Thyroid gland (tissue), 4 donors: ENCODE data around the gene KCNMB4. TPM values are rescaled to one million over a fixed set of nuclear protein-coding genes. Genes with fewer than 3 reads are reported as not detected.

Experiments used
- DNase-seq, 2 donors: peaks; one replicate each; pipeline ENCODE4 v3.0.0-alpha.2; 2019
- H3K27ac ChIP-seq, 3 donors: fragments of 200-600 bp; sonication (generic); 1 replicate in 2 of 3; 2 replicates in 1 of 3; pipeline ENCODE4 v1.5.1; 2016 to 2019; ENCODE audit warnings: mild to moderate bottlenecking in 1 of 3, moderate library complexity in 1 of 3
- H3K27me3 ChIP-seq: fragments of 200-600 bp; sonication (generic); one replicate; pipeline ENCODE4 v1.5.1; 2019
- H3K36me3 ChIP-seq, 2 donors: fragments of 200-600 bp; sonication (generic); one replicate each; pipeline ENCODE4 v1.5.1; 2016 to 2019
- H3K4me1 ChIP-seq, 2 donors: fragments of 200-600 bp; sonication (generic); one replicate each; pipeline ENCODE4 v1.5.1; 2017 to 2019
- H3K4me3 ChIP-seq, 3 donors: fragments of 200-600 bp; sonication (generic); replicated peaks in 1 of 3; 1 replicate in 2 of 3; 2 replicates in 1 of 3; pipeline ENCODE4 v1.5.1; 2016; ENCODE audit warnings: mild to moderate bottlenecking in 1 of 3
- H3K9me3 ChIP-seq: fragments of 200-600 bp; sonication (generic); one replicate; pipeline ENCODE4 v1.5.1; 2017
- CTCF ChIP-seq, 6 experiments: fragments of 200-600 bp in 3 of 6; fragments of 450-650 bp in 3 of 6; sonication (generic) in 3 of 6; IDR thresholded peaks; one replicate each; pipeline ENCODE4 v1.5.1; 2016 to 2019; ENCODE audit warnings: antibody characterized with exemption in 6 of 6, mild to moderate bottlenecking in 2 of 6, inconsistent platforms in 1 of 6, moderate library complexity in 1 of 6
- POLR2A ChIP-seq, 2 donors: fragments of 450-650 bp; IDR thresholded peaks; one replicate each; pipeline ENCODE4 v1.6.1; 2017; ENCODE audit warnings: antibody characterized with exemption in 2 of 2, mild to moderate bottlenecking in 2 of 2, moderate library complexity in 1 of 2
- WGBS, 2 donors: methylation state at CpG; one replicate each; pipeline ENCODE4 v1.1.5; 2017; 5-methylcytosine and 5-hydroxymethylcytosine counted together
- intact Hi-C: fragments of 100-400 bp; cut with DNase I; formaldehyde crosslinking; loops from one replicate; pipeline ENCODE4 v1.15.1; 2023
- total RNA-seq, 4 donors: library from RNA; depleted of rRNA; stranded (reverse); fragments of >200 nt; gene quantifications; one replicate each; pipeline ENCODE4 v1.2.3, GENCODE V29; 2016

Gene KCNMB4
- total RNA-seq, 4 donors from 2014 or later = 2.1 to 5.1 (median 3.8) TPM

DNA sequence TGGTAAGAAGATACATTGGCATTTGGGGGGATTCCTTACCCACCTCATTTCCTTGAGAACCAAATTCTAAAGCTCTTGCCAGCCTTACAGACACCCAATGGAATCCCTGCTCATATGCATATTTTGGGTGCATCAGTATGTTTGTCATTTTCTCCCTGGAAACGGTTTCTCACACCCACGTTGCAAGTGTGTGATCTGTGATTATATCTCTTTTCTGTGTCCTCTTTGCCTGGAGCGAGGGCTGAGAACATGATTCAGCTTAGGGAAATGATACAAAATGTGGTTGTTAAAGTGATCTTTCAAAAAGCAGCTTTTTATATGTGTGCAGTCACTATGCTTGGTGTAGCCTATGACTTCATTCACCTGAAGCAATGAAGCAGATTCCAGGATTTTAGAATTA lies 52.0 kb downstream of the KCNMB4 start:
- TF ChIP-seq CTCF (IDR thresholded peaks at IDR 0.05) = no peak
- TF ChIP-seq POLR2A (IDR thresholded peaks at IDR 0.05) = no peak
- Histone ChIP-seq H3K4me1 (no peaks in the 10 kb centered on the region), H3K36me3 (no peaks in the 10 kb centered on the region), H3K4me3 (no peak overlapping the region), H3K9me3 (no peaks in the 10 kb centered on the region), H3K27me3 (no peaks in the 10 kb centered on the region), H3K27ac (no peak overlapping the region)
- WGBS, 2 donors = 86 to 95% methylated on average over 3 of the region's 3 CpGs
- intact Hi-C loops = no loop called here
- no peak for DNase-seq

- DNase-seq = no peak
- H3K36me3 ChIP-seq = no peaks in the 10 kb centered on the region
- H3K4me1 ChIP-seq = no peaks in the 10 kb centered on the region
- TF ChIP-seq CTCF (IDR thresholded peaks at IDR 0.05) (no peak), POLR2A (IDR thresholded peaks at IDR 0.05) (no peak)
- no peaks in the 10 kb centered on the region for H3K9me3 ChIP-seq
- H3K27me3 ChIP-seq = no peaks in the 10 kb centered on the region
- intact Hi-C loops = no loop called here
- 92 to 96% methylated on average over 8 of the region's 8 CpGs for WGBS, 2 donors
- no peak overlapping the region for H3K4me3 ChIP-seq
- no peak overlapping the region for H3K27ac ChIP-seq
Measured at GRCh38 chr12:70422631-70423030, 56.5 kb downstream of the KCNMB4 start.

DNA sequence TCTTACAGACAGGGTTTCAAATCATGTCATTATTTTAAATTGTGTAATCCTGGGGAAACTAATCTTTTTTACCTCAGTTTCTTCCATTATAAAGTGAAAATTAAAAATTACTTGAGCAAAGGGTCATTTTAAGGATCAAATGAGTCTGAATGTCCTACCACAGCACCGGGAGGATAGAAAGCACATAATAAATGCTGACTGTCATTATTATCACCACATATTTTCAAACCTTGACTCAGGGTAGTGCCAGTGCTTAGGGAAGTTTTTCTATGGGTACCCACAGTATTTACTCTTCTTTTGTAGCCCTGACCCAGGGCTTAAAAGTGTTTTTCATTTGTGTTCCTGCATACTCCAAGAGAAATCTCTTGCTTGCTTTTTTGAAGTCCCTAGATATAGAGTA lies 60.5 kb downstream of the KCNMB4 start:
- intact Hi-C loops = no loop called here
- Histone ChIP-seq H3K4me1 (no peaks in the 10 kb centered on the region), H3K9me3 (no peaks in the 10 kb centered on the region), H3K27me3 (no peaks in the 10 kb centered on the region), H3K36me3 (no peaks in the 10 kb centered on the region), H3K27ac (no peak overlapping the region), H3K4me3 (no peak overlapping the region)
- DNase-seq = no peak
- WGBS, 2 donors = 85 to 90% methylated on average over 1 of the region's 1 CpG
- TF ChIP-seq CTCF (IDR thresholded peaks at IDR 0.05) (no peak), POLR2A (IDR thresholded peaks at IDR 0.05) (no peak)

GRCh38 chr12:70427611-70428010 lies 61.5 kb downstream of the KCNMB4 start:
- intact Hi-C loops = no loop called here
- Histone ChIP-seq H3K36me3 (no peaks in the 10 kb centered on the region), H3K4me1 (no peaks in the 10 kb centered on the region), H3K27ac (no peak overlapping the region), H3K27me3 (no peaks in the 10 kb centered on the region), H3K4me3 (no peak overlapping the region), H3K9me3 (no peaks in the 10 kb centered on the region)
- no peak for DNase-seq
- TF ChIP-seq CTCF (IDR thresholded peaks at IDR 0.05) = no peak
- 91% methylated on average over 3 of the region's 3 CpGs for WGBS, 2 donors

DNA sequence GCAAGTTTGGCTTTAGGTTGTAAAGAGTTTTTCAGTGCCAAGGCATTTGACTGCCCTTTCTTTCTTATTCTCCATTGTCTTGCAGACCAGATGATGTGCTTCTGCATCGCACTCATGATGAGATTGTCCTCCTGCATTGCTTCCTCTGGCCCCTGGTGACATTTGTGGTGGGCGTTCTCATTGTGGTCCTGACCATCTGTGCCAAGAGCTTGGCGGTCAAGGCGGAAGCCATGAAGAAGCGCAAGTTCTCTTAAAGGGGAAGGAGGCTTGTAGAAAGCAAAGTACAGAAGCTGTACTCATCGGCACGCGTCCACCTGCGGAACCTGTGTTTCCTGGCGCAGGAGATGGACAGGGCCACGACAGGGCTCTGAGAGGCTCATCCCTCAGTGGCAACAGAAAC lies 64.3 kb downstream of the KCNMB4 start:
- no peaks in the 10 kb centered on the region for H3K9me3 ChIP-seq
- TF ChIP-seq POLR2A (IDR thresholded peaks at IDR 0.05) (no peak), CTCF (IDR thresholded peaks at IDR 0.05) (no peak)
- no peak overlapping the region for H3K4me3 ChIP-seq
- no peak for DNase-seq
- 93 to 94% methylated on average over 11 of the region's 11 CpGs for WGBS, 2 donors
- H3K4me1 ChIP-seq = no peaks in the 10 kb centered on the region
- no peaks in the 10 kb centered on the region for H3K27me3 ChIP-seq
- intact Hi-C loops = no loop called here
- no peak overlapping the region for H3K27ac ChIP-seq
- no peaks in the 10 kb centered on the region for H3K36me3 ChIP-seq
